Thyroid gland (tissue), 4 donors: ENCODE data around the gene AMPD3.

Experiments used
- CTCF ChIP-seq, 6 experiments: fragments of 200-600 bp in 3 of 6; fragments of 450-650 bp in 3 of 6; sonication (generic) in 3 of 6; IDR thresholded peaks; one replicate each; pipeline ENCODE4 v1.5.1; 2016 to 2019; ENCODE audit warnings: antibody characterized with exemption in 6 of 6, mild to moderate bottlenecking in 2 of 6, inconsistent platforms in 1 of 6, moderate library complexity in 1 of 6
- POLR2A ChIP-seq, 2 donors: fragments of 450-650 bp; IDR thresholded peaks; one replicate each; pipeline ENCODE4 v1.6.1; 2017; ENCODE audit warnings: antibody characterized with exemption in 2 of 2, mild to moderate bottlenecking in 2 of 2, moderate library complexity in 1 of 2

DNA sequence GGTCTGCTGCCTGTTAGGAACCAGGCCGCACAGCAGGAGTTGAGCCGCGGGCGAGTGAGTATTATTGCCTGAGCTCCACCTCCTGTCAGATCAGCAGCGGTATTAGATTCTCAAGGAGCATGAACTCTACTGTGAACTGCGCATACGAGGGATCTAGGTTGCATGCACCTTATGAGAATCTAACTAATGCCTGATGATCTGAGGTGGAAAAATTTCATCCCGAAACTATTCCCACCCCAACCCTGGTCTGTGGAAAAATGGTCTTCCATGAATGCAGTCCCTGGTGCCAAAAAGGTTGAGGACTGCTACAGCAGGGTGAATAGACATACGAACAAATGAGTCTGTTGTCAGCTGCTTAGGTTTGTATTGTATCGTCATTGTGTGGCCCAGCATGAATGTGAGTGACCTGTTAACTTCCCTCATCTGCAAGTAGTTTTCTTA, 56.1 kb downstream of the AMPD3 start:
- TF ChIP-seq CTCF (IDR thresholded peaks at IDR 0.05) (no peak), POLR2A (IDR thresholded peaks at IDR 0.05) (no peak)
